ENCODE data around the gene UPK3BL2.
"Not testable (repeated sequence)": the region's sequence is repeated elsewhere in the genome, so short reads cannot be mapped to it uniquely, and the experiment has no call there.

DNA sequence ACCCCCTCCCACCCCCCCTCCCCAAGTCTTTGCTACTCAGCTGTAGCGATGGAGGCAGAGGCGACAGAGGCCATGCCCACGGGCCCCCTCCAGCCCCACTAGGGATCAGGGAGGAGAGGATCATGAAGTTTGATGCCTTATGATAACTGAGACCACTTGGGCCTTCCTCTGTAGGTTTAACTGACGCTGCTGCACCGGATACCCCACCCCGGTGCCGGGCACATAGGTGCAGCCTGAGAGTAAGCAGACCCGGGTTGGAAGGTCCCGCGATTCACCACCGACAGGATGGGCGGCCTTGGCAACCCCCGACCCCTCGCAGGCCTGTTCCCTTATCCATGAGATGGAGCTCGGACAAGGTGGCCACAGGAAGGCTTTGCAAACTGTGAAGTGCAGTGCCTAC is 49.5 kb downstream of the UPK3BL2 start:
- not testable (repeated sequence) for TF ChIP-seq CTCF (conservative IDR thresholded peaks at IDR 0.05); EZH2 (IDR thresholded peaks at IDR 0.05; ENCODE audit: low read depth)
